Progenitor cell of endocrine pancreas (in vitro differentiated cells): Measurements from ENCODE around the gene HYAL2. TPM values are rescaled to one million over a fixed set of nuclear protein-coding genes. Genes with fewer than 3 reads are reported as not detected.

Experiments used
- DNase-seq: peaks from one replicate; pipeline ENCODE4 v3.0.0; 2021; ENCODE audit warnings: low spot score; ENCODE audit not compliant: unreplicated experiment
- H3K27ac Mint-ChIP-seq: 2 replicates; pipeline ENCODE4 v1.8.0; 2021; ENCODE audit warnings: mild to moderate bottlenecking, moderate library complexity, mixed read lengths
- H3K27me3 Mint-ChIP-seq: 2 replicates; pipeline ENCODE4 v1.8.0; 2021; ENCODE audit warnings: mixed read lengths
- H3K36me3 Mint-ChIP-seq: 2 replicates; pipeline ENCODE4 v1.8.0; 2022; ENCODE audit warnings: mixed read lengths; ENCODE audit not compliant: insufficient read depth
- H3K4me1 Mint-ChIP-seq: 2 replicates; pipeline ENCODE4 v1.8.0; 2021; ENCODE audit warnings: low read depth, mixed read lengths
- H3K4me3 Mint-ChIP-seq: 2 replicates; pipeline ENCODE4 v1.8.0; 2021; ENCODE audit warnings: low read depth, mild to moderate bottlenecking, moderate library complexity, mixed read lengths
- H3K9me3 Mint-ChIP-seq: 2 replicates; pipeline ENCODE4 v1.8.0; 2021; ENCODE audit warnings: low read depth, mixed read lengths
- total RNA-seq: library from RNA; stranded (reverse); gene quantifications from 2 replicates; pipeline ENCODE4 v1.2.1, GENCODE V29; 2021
- TF ChIP-seq, protein P1 (sequence below): fragments of 200-600 bp; sonication (generic); IDR thresholded peaks from one replicate; pipeline ENCODE4 v1.5.0; 2021; ENCODE audit warnings: antibody characterized with exemption, mild to moderate bottlenecking; ENCODE audit not compliant: unreplicated experiment

The HYAL2 gene
- total RNA-seq, 1 donor from 2014 or later = 77.9 TPM

GRCh38 chr3:50299929-50300680 is 22.4 kb downstream of the HYAL2 start:
- Mint-ChIP-seq H3K4me1 (peaks cover 17% of the 10 kb centered on the region), H3K9me3 (no peaks in the 10 kb centered on the region), H3K36me3 (no peaks in the 10 kb centered on the region), H3K27me3 (no peaks in the 10 kb centered on the region), H3K4me3 (peak overlapping the region; percentile 90), H3K27ac (peak overlapping the region; percentile 98)
- DNase-seq = no peak
- TF ChIP-seq, protein P1, sequence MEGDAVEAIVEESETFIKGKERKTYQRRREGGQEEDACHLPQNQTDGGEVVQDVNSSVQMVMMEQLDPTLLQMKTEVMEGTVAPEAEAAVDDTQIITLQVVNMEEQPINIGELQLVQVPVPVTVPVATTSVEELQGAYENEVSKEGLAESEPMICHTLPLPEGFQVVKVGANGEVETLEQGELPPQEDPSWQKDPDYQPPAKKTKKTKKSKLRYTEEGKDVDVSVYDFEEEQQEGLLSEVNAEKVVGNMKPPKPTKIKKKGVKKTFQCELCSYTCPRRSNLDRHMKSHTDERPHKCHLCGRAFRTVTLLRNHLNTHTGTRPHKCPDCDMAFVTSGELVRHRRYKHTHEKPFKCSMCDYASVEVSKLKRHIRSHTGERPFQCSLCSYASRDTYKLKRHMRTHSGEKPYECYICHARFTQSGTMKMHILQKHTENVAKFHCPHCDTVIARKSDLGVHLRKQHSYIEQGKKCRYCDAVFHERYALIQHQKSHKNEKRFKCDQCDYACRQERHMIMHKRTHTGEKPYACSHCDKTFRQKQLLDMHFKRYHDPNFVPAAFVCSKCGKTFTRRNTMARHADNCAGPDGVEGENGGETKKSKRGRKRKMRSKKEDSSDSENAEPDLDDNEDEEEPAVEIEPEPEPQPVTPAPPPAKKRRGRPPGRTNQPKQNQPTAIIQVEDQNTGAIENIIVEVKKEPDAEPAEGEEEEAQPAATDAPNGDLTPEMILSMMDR = no peak

GRCh38 chr3:50299638-50299928 is 23.0 kb downstream of the HYAL2 start:
- no peaks in the 10 kb centered on the region for H3K9me3 Mint-ChIP-seq
- H3K4me3 Mint-ChIP-seq = peak overlapping the region; percentile 90
- TF ChIP-seq, protein P1 = no peak
- no peaks in the 10 kb centered on the region for H3K27me3 Mint-ChIP-seq
- H3K27ac Mint-ChIP-seq = peak overlapping the region; percentile 98
- DNase-seq = no peak
- peaks cover 17% of the 10 kb centered on the region for H3K4me1 Mint-ChIP-seq
- H3K36me3 Mint-ChIP-seq = no peaks in the 10 kb centered on the region

DNA sequence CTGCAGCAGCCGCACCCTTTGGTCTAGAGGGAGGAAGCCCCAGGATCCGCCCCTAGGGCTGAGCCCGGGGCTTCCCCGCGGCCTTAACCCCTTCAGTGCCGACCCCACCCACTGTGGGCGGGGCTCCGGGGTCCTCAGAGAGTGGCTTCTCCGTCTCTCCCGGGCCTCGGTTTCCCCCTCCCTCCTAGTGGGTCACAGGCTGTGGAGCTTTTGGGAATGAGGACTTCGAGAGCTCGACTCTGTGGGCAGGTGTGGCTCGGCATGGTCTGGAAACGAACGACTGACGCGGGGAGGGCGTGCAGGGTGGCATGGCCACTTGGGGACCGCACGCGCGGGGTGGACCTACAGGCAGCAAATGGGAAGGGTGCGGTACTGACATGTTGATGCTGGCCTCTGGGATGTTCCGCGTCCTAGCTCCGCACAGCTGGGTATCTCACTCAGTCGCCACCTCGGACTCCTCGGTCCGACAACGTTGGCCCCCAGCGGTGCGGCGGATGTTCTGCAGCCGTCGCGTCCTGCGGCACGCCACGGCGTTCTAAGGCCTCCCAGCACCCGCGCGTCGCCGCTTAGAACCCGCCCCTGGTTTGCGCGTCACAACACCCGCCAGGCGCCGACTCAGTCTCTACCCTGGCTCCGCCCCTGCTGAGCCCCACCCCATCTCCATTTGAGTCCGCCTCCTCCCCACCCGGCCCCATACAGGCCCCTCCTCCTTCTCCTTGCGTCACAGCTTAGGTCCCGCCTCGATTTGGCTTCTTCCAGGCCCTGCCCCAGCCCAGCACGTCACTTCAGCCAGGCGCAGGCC is 23.5 kb downstream of the HYAL2 start, which contains the start of the genes HYAL3 and NAA80:
Gene HYAL3 (minus strand): TSS at position 570 of the 802 bp plus-strand sequence. CDS start 3,803 bp downstream, outside the sequence.
Gene NAA80 (minus strand): TSS at position 570 of the 802 bp plus-strand sequence. CDS start 1,942 bp downstream, outside the sequence.
- TF ChIP-seq, protein P1 = peak; percentile 45
- H3K36me3 Mint-ChIP-seq = no peaks in the 10 kb centered on the region
- H3K4me1 Mint-ChIP-seq = peaks cover 17% of the 10 kb centered on the region
- no peaks in the 10 kb centered on the region for H3K9me3 Mint-ChIP-seq
- peak within 1 kb of the TSS; percentile 90 for H3K4me3 Mint-ChIP-seq
- peak within 1 kb of the TSS; percentile 98 for H3K27ac Mint-ChIP-seq
- DNase-seq = peak; percentile 98
- H3K27me3 Mint-ChIP-seq = no peaks in the 10 kb centered on the region

GRCh38 chr3:50297896-50298725 is 24.4 kb downstream of the HYAL2 start:
- no peak for DNase-seq
- H3K4me1 Mint-ChIP-seq = peaks cover 16% of the 10 kb centered on the region
- TF ChIP-seq, protein P1 = peak; percentile 15
- H3K27me3 Mint-ChIP-seq = no peaks in the 10 kb centered on the region
- peak overlapping the region; percentile 90 for H3K4me3 Mint-ChIP-seq
- H3K9me3 Mint-ChIP-seq = no peaks in the 10 kb centered on the region
- H3K27ac Mint-ChIP-seq = no peak overlapping the region
- H3K36me3 Mint-ChIP-seq = no peaks in the 10 kb centered on the region

DNA sequence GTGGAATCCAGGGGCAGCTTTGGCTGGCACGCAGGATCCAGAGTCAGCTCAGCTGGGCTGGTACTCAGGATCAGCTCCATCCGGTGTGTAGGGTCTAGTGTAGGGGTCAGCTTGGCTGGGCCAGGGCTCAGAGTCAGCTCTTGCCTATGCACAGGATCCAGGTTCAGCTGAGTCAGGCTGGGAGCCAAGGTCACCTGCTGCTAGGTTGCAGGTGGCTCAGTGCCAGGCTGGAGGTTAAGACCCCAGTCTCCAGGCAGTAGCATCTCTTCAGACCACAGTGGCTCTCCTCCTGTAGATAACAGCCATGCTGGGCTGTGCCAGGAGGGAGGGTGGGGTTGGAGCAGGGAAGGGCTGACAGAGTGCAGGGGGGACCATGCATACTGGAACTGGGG is 25.2 kb downstream of the HYAL2 start:
- no peaks in the 10 kb centered on the region for H3K9me3 Mint-ChIP-seq
- TF ChIP-seq, protein P1 = no peak
- no peaks in the 10 kb centered on the region for H3K36me3 Mint-ChIP-seq
- DNase-seq = no peak
- no peak overlapping the region for H3K27ac Mint-ChIP-seq
- H3K4me3 Mint-ChIP-seq = no peak overlapping the region
- H3K27me3 Mint-ChIP-seq = no peaks in the 10 kb centered on the region
- peaks cover 15% of the 10 kb centered on the region for H3K4me1 Mint-ChIP-seq
